HepG2 (cell line): ENCODE measurements around the gene ABCA4. TPM values are rescaled to one million over a fixed set of nuclear protein-coding genes. Genes with fewer than 3 reads are reported as not detected.

Source experiments
- AFF4 ChIP-seq: sonication (generic); formaldehyde crosslinking; IDR thresholded peaks from 2 replicates; pipeline ENCODE4 v1.4.0; 2020; ENCODE audit warnings: missing genetic modification reagents
- CBX5 ChIP-seq: sonication (generic); formaldehyde crosslinking; IDR thresholded peaks from 2 replicates; pipeline ENCODE4 v1.4.0; 2020; ENCODE audit warnings: missing genetic modification reagents, borderline replicate concordance
- FLYWCH1 ChIP-seq: sonication (generic); formaldehyde crosslinking; IDR thresholded peaks from 2 replicates; pipeline ENCODE4 v1.8.1; 2023; ENCODE audit warnings: mild to moderate bottlenecking, missing genetic modification reagents
- HHEX ChIP-seq: IDR thresholded peaks from 2 replicates; pipeline ENCODE4 v1.6.1; 2016; ENCODE audit warnings: control low read depth
- HMG20A ChIP-seq: IDR thresholded peaks from 2 replicates; pipeline ENCODE4 v1.6.1; 2016; ENCODE audit warnings: borderline replicate concordance
- NR2F6 ChIP-seq, 2 experiments: IDR thresholded peaks; 2 replicates each; pipeline ENCODE4 v1.6.1; 2016; ENCODE audit warnings: antibody characterized with exemption in 1 of 2, mild to moderate bottlenecking in 1 of 2
- RAD51 ChIP-seq: fragments of 450-650 bp; IDR thresholded peaks from 2 replicates; pipeline ENCODE4 v1.6.1; 2016; ENCODE audit warnings: borderline replicate concordance
- ZBTB21 ChIP-seq: sonication (generic); formaldehyde crosslinking; IDR thresholded peaks from 2 replicates; pipeline ENCODE4 v1.4.0; 2020; ENCODE audit warnings: missing genetic modification reagents
- ZBTB46 ChIP-seq: sonication (generic); formaldehyde crosslinking; IDR thresholded peaks from 2 replicates; pipeline ENCODE4 v1.4.0; 2020; ENCODE audit warnings: mild to moderate bottlenecking, missing genetic modification reagents, borderline replicate concordance
- ZNF407 ChIP-seq: sonication (generic); formaldehyde crosslinking; IDR thresholded peaks from one replicate; pipeline ENCODE4 v1.5.1; 2020; ENCODE audit warnings: mild to moderate bottlenecking, missing genetic modification reagents; ENCODE audit errors: not compliant biosample characterization
- ZNF557 ChIP-seq: sonication (generic); formaldehyde crosslinking; IDR thresholded peaks from 2 replicates; pipeline ENCODE4 v1.4.0; 2020; ENCODE audit warnings: missing genetic modification reagents
- ZNF576 ChIP-seq: sonication (generic); formaldehyde crosslinking; IDR thresholded peaks from 2 replicates; pipeline ENCODE4 v1.4.0; 2020; ENCODE audit warnings: mild to moderate bottlenecking, missing genetic modification reagents
- polyA plus RNA-seq, 8 experiments: library from polyadenylated mRNA; depleted of rRNA in 3 of 8; stranded (reverse) in 7 of 8; unstranded in 1 of 8; fragments of >200 nt; fragmentation: Illumina TruSeq in 4 of 8; extraction: Trizol in 4 of 8; gene quantifications; 2 replicates each; pipeline versions ENCODE4 v1.2.1 to v1.2.3, GENCODE V29; 2011 to 2016; ENCODE audit warnings: low read depth in 4 of 8, missing spikeins in 1 of 8, mixed read lengths in 1 of 8; ENCODE audit not compliant: insufficient read depth in 1 of 8
- total RNA-seq, 5 experiments: library from RNA; depleted of rRNA; stranded (reverse); fragments of >200 nt; fragmentation: Illumina TruSeq; extraction: Trizol; gene quantifications; 2 replicates each; pipeline ENCODE4 v1.2.3, GENCODE V29; 2016; ENCODE audit warnings: low read depth in 1 of 5

The ABCA4 gene
- total and polyA plus RNA-seq, 2 of the 13 experiments (the other 11 are each of a cell fraction or from before 2014, with no cell fraction given) = 0.24 to 0.67 TPM

- TF ChIP-seq ZNF407 (CRISPR knock-in tag) (no peak), ZBTB21 (CRISPR knock-in tag) (no peak), ZNF576 (CRISPR knock-in tag) (no peak), ZBTB46 (CRISPR knock-in tag) (peak; percentile 86; the same call in 1 of the 2 replicates), HHEX (CRISPR knock-in tag) (no peak), CBX5 (CRISPR knock-in tag) (no peak; the same call in 1 of the 2 replicates), HMG20A (CRISPR knock-in tag) (peak; percentile 64; the same call in 1 of the 2 replicates), AFF4 (CRISPR knock-in tag) (no peak), NR2F6 (IDR thresholded peaks at IDR 0.05) (no peak), NR2F6 (CRISPR knock-in tag; IDR thresholded peaks at IDR 0.05) (peak; percentile 75), ZNF557 (CRISPR knock-in tag) (no peak), FLYWCH1 (CRISPR knock-in tag) (no peak), RAD51 (no peak)
Measured at GRCh38 chr1:94068999-94069918, 51.7 kb downstream of the ABCA4 start (continued).
